Astrocyte of the cerebellum (primary cell): ENCODE measurements around the gene NEURL1.
"Not testable (repeated sequence)": the region's sequence is repeated elsewhere in the genome, so short reads cannot be mapped to it uniquely, and the experiment has no call there.

Source experiments
- DNase-seq: peaks from one replicate; pipeline ENCODE4 v3.0.0-alpha.2; 2011; ENCODE audit warnings: low read depth
- H3K4me3 ChIP-seq: 2 replicates; pipeline ENCODE4 v1.5.1; 2011; ENCODE audit warnings: mild to moderate bottlenecking, low read depth, low read length, moderate library complexity
- CTCF ChIP-seq: IDR thresholded peaks from 2 replicates; pipeline ENCODE4 v1.5.1; 2012; ENCODE audit warnings: low read length, low read depth, moderate library complexity, mild to moderate bottlenecking; ENCODE audit errors: missing control alignments
- in situ Hi-C: cut with HindIII; loops from 2 replicates; pipeline ENCODE4 v1.10.0; 2017; ENCODE audit warnings: low sequenced_read_pairs

Gene NEURL1

GRCh38 chr10:103605359-103606096 is 112.0 kb downstream of the NEURL1 start:
- TF ChIP-seq CTCF = peak; percentile 82
- in situ Hi-C loops = loop anchor here (5.0 to 25.0 kb wide), 3 partner anchors 79 to 257 kb away; partner anchors contain the start of gene SH3PXD2A
- no peak for DNase-seq
- H3K4me3 ChIP-seq = no peak overlapping the region

- in situ Hi-C loops = loop anchor here (5.0 to 25.0 kb wide), 3 partner anchors 79 to 256 kb away; partner anchors contain the start of gene SH3PXD2A
- H3K4me3 ChIP-seq, DNase-seq: not testable (repeated sequence)
These were observed 112.6 kb downstream of the NEURL1 start for GRCh38 chr10:103606097-103606438.

- in situ Hi-C loops = loop anchor here (5.0 to 25.0 kb wide), 3 partner anchors 78 to 255 kb away; partner anchors contain the start of gene SH3PXD2A
- not testable (repeated sequence) for DNase-seq, H3K4me3 ChIP-seq
These were observed 113.5 kb downstream of the NEURL1 start for GRCh38 chr10:103607051-103607450.

- H3K4me3 ChIP-seq, DNase-seq: not testable (repeated sequence)
- in situ Hi-C loops = loop anchor here (5.0 to 25.0 kb wide), 3 partner anchors 77 to 254 kb away; partner anchors contain the start of gene SH3PXD2A
These were observed 114.6 kb downstream of the NEURL1 start for GRCh38 chr10:103608056-103608455.

- TF ChIP-seq CTCF = no peak
- H3K4me3 ChIP-seq = no peak overlapping the region
- DNase-seq = no peak
- in situ Hi-C loops = loop anchor here (5.0 to 25.0 kb wide), 3 partner anchors 75 to 253 kb away; partner anchors contain the start of gene SH3PXD2A
These were observed 116.0 kb downstream of the NEURL1 start for GRCh38 chr10:103609231-103610082.

GRCh38 chr10:103610083-103610472 is 116.6 kb downstream of the NEURL1 start:
- no peak for TF ChIP-seq CTCF
- H3K4me3 ChIP-seq = no peak overlapping the region
- in situ Hi-C loops = loop anchor here (25.0 kb wide), 1 partner anchor 252 kb away; the partner anchor contains the start of gene SH3PXD2A
- no peak for DNase-seq

GRCh38 chr10:103610921-103611511 is 117.5 kb downstream of the NEURL1 start:
- no peak for DNase-seq
- TF ChIP-seq CTCF = no peak
- in situ Hi-C loops = loop anchor here (25.0 kb wide), 1 partner anchor 251 kb away; the partner anchor contains the start of gene SH3PXD2A
- no peak overlapping the region for H3K4me3 ChIP-seq
